Effector CD4-positive, alpha-beta T cell (primary cell): ENCODE results near the gene KCNK3.

Experiments
- DNase-seq: peaks from one replicate; pipeline ENCODE4 v3.0.0-alpha.2; 2020

The KCNK3 gene

GRCh38 chr2:26692897-26693849 lies 651 bp downstream of the KCNK3 start:
- DNase-seq = no peak

DNA sequence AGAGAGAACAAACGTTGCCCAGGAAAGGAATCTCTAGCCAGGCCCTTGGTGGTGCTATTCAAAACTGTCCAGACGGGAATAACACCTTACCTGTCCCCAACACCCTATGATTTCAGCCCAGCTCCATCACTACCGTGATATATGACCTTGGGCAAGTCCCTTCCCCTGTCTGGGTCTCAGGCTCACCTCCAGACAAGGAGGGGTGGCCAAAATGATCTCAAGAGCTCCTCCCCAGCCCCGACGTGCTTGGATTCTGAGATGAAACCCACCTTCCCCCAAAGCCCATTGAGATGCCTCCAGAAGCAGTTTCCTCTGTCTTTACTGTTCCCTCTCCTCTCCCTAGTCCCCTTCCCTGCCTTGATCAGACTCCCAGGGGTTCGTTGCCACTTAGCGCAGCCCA lies 1.5 kb downstream of the KCNK3 start:
- DNase-seq = no peak

DNA sequence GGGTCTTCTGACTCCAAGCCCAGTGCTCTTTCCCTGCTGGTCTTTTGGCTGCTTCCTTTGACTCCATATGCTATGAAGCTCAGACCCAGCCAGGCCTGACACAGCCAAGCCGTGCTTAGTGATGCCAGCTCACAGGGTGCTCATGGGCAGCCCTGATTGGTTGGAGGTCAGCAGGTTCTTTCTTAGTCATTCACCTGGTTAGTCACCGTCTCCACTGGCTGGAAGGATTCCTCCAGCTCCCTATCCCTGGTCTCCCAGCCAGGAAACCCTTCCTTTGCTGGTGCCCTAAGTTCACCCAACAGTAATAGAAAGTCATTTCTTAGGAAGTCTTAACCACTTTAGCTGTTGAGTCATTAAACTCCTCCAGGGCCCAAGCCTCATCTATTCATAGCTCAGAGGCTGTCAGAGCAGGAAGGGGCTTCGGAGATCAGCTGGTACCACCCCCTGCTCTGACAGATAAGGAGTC lies 3.9 kb downstream of the KCNK3 start:
- DNase-seq = no peak

- no peak for DNase-seq
Measured at GRCh38 chr2:26697425-26697824, 4.9 kb downstream of the KCNK3 start.

- DNase-seq = no peak
Measured at GRCh38 chr2:26699295-26699694, 6.8 kb downstream of the KCNK3 start.

GRCh38 chr2:26700078-26700477 lies 7.6 kb downstream of the KCNK3 start:
- no peak for DNase-seq

DNA sequence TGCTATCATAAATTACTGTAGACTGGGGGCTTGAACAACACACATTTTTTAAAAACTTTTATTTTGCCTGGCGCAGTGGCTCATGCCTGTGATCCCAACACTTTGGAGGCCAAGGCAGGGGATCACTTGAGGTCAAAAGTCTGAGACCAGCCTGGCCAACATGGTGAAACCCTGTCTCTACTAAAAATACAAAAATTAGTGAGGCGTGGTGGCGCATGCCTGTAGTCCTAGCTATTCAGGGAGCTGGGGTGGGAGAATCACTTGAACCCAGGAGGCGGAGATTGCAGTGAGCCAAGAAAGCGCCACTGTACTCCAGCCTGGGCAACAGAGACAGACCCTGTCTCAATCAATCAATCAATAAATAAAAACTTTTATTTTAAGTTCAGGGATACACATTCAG lies 9.1 kb downstream of the KCNK3 start:
- no peak for DNase-seq

DNA sequence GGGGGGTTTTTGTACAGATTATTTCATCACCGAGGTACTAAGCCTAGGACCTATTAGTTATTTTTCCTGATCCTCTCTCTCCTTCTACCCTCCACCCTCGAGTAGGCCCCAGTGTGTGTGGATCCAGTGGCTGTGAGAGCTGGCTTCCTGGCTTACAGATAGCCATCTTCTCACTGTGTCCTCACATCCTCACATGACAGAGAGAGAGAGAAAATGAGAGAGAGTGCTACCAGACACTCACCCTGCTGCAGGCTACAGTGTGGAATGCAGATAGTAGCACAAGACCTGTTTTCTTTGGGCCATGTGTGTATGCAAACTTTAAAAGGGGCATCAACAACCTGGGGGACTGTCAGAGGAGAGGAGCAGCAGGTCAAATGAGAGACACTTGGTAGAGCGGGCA lies 9.5 kb downstream of the KCNK3 start:
- no peak for DNase-seq

DNA sequence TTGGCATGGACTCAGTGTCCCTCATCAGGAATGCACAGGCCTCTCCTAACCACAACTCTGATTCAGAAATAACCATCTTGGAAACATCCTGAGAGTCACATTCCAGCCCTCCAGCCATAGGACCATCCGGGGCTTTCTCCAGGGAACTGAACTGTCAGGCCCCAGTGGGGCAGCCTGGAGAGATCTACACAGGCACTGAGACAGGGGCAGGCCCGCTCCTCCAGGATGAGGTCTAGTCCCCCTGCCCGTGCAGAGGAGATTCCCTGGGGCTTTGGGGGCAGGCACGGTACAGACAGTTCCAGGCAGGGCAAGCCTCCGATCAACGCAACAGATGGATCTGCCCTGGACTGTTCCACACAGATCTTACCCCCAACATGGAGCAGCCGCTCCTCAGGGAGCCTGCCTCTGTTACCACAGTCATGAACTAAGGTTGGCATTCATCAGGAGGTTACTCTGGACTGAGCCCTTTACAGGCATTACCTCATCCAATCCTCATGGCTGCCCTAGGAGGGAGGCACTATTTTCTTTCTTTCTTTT lies 12.0 kb downstream of the KCNK3 start:
- DNase-seq = no peak

DNA sequence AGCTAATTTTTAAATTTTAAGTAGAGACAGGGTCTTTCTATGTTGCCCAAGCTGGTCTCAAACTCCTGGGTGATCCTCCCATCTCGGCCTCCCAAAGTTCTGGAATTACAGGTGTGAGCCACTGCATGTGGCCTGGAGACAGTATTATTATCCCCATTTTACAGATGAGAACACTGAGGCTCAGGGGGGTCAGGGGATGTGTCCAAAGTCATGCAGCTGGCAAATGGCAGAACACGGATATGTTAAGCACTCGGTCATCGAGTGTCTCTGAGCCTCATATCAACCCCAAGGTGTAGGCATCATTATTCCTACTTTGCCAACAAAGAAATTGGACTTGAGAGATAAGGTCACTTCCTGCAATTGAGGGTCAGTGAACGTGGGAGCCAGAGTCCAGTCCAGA lies 12.6 kb downstream of the KCNK3 start:
- no peak for DNase-seq

- no peak for DNase-seq
Measured at GRCh38 chr2:26706093-26706492, 13.6 kb downstream of the KCNK3 start.

DNA sequence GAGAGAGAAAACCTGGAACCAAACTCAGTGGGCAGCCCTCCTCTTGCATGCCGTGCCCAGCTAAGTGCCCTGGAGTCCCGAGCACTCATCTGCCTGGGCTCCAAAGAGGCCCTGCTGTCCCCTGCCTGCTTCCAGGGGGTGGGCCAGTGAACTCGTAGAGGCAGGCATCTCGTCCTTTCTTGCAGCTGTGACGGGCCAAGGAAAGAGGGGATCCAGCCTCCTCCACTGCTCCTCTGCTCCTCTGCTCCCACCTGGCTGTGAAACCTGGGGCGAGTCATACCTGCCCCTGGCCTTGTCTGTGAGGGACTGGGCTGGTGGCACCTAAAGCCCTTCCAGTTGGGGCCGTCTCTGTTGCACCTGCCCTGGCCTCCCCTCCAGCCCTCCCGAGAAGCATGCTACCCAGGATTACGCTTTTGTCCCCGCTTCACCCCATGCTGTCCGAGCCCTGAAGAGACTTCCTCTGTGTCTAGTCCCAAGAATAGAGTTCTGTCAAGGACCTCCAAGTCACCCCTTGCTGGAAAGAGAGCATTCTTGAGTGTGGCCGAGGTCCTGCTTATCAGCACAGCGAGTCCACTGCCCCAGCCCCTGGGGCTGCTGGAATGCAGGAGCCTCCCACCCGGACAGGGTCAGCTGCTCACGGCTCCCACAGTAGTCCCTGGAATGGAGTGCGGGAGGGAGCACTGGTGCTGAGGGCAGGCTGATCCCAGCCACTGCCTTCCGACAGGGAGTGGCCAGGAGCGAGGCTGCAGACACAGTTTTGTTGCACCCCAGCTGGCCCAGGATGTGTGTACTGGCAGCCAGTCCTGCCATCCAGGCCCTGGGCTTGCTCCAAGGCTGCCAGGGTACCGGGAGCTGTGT lies 14.3 kb downstream of the KCNK3 start:
- DNase-seq = no peak

- no peak for DNase-seq
Measured at GRCh38 chr2:26707747-26708146, 15.2 kb downstream of the KCNK3 start.

GRCh38 chr2:26708457-26708856 lies 15.9 kb downstream of the KCNK3 start:
- no peak for DNase-seq

DNA sequence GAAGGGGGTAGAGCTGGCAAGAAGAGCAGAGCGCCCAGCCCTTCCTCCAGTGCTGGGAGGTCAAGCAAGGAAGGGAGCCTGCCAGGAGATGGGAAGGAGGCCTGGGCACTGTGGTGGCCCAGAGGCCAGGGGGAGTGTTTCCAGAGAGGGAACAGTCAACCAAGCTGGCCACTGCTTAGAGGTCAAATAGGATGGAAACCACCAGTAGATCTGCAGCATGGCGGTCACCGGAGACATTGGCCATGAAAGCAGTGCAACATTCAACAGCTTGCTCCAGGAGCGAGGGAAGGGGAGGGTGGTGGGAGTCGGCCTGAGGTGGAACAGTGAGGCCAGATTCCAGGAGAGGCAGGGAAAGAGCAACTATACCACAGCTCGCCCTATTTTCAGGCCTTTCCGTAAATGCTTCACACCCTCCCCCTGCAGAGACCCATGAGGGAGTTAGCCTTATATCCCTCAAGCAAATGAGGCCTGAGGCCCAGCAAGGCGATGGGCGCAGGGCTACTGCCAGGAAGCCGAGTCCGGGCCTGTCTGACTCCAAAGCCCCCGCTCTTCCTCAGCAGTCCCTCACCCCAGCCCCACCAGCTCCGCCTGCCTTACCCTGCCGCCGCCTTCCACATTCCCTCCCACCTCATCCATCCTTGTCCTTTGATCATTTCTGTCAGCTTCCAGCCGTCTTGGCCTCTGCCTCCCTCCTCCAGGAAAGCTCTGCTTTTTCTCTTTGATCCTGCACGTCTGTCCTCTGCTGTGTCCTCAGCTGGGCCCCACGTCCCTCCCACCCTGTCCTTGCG lies 17.0 kb downstream of the KCNK3 start:
- DNase-seq = no peak

- no peak for DNase-seq
Measured at GRCh38 chr2:26710145-26710544, 17.6 kb downstream of the KCNK3 start.

- DNase-seq = no peak
Measured at GRCh38 chr2:26710743-26711456, 18.4 kb downstream of the KCNK3 start.

DNA sequence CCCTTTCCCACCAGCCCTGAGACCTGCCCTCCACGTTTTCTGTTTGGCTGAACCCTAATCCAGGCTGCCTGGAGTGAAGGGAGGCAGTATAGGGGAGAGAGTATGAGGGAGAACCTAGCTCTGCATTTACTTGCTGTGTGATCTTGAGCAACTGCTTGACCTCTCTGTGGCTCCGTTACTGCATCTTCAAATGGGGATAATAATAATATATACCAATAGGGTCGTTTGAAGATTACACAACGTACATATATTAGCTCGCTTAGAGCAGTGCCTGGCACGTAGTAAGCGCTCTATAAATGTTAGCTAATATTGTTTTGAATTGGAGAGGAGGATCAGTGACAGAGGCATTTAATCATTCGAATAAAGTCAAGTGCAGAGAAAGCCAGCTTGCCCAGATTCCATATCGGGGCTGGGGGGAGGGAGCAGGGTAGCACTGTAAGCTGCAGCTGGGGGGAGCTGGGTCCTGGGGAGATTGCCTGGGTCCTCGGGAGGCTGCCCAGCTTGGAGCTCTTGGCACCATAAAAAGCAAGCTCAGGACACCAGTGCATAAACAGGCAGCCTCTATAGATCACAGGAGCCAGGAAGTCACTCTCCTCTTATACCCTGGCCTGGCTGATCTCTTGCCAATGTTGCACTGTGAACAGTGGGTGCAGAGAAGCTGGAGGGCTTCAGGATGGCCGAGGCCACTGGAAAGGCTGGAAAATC lies 19.1 kb downstream of the KCNK3 start:
- DNase-seq = no peak

DNA sequence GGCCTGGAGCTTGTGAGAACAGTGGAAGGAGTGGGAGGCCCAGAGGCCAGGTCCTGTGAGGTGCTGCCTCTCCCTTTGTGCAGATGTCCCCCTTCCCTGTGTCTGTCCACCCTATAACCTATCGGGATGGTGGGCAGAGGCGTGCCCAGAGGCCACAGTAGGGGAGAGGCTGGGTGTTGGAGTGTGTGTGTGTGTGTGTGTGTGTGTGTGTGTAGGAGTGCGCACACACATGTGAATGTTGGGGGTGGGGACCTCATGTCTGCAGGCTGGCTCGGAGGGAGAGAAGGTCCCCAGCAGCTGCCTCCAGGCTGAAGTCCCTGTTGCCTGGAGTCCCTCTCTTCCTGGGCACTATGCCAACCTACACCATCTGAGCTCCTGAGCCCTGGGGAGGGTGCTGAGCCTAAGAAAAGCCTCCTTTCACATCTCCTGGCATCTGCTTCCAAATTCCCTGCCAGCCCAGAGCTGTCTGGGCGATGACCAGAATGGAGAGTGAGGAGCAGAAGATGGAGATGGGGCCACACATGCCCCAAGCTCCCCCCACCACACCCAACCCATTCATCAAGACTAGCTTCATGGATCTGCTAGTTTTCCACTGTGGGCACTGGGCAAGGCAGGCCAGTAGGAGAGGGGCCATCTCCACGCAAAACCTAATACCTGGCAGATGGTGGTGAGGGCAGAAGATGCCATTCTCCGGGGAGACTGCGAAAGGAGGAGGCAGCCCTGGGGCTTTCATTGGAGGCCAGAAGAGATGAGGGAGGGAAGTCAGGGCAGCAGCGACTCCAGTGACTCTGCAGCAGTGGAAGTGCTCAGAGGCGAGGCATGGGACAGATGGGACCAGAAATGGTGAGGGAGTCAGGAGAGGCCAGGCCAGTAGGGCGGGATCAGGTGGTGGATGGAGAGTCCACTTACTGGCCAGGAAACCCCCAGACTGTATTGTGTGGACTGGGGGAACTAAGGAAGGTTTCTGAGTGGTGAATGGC lies 20.3 kb downstream of the KCNK3 start:
- DNase-seq = no peak
